Panc1 (cell line): ENCODE results near the gene ADARB2. TPM values are rescaled to one million over a fixed set of nuclear protein-coding genes. Genes with fewer than 3 reads are reported as not detected.

ENCODE experiments used
- ATAC-seq: fragments of 200-7000 bp; cut with Tn5 transposase; 2 replicates; pipeline ENCODE4 v1.9.1; 2020; ENCODE audit warnings: mild to moderate bottlenecking, moderate library complexity
- BruUV-seq: library from RNA; stranded (reverse); fragments of 400-500 nt; replicated peaks from 2 replicates; lab custom pipeline; 2021; lab: Mats Ljungman, UMichigan
- CTCF ChIA-PET: fragments of 300-600 bp; sonication (Branson Sonifier 250); formaldehyde crosslinking; loops from one replicate; lab custom pipeline; 2022; ENCODE audit warnings: antibody characterized with exemption; lab: Charles Lee
- POLR2A ChIA-PET: fragments of 300-600 bp; sonication (Branson Sonifier 250); formaldehyde crosslinking; loops from one replicate; lab custom pipeline; 2022; ENCODE audit warnings: antibody characterized with exemption; lab: Charles Lee
- DNase-seq: peaks from one replicate; pipeline ENCODE4 v3.0.0-alpha.2; 2010; ENCODE audit warnings: low read depth, low spot score
- H3K27ac ChIP-seq: 2 replicates; pipeline ENCODE4 v1.5.1; 2011; ENCODE audit warnings: mild to moderate bottlenecking, low read length, inconsistent platforms
- H3K27me3 ChIP-seq: fragments of 200-500 bp; sonication (Bioruptor generic); 2 replicates; pipeline ENCODE4 v1.6.0; 2014; ENCODE audit warnings: low read length, inconsistent platforms; ENCODE audit not compliant: control insufficient read depth, insufficient read depth
- H3K36me3 ChIP-seq: fragments of 200-500 bp; sonication (Bioruptor generic); 2 replicates; pipeline ENCODE4 v1.5.1; 2014; ENCODE audit warnings: inconsistent platforms, mild to moderate bottlenecking, low read length, moderate library complexity; ENCODE audit not compliant: control insufficient read depth, insufficient read depth
- H3K4me1 ChIP-seq: 2 replicates; pipeline ENCODE4 v1.5.1; 2011; ENCODE audit warnings: inconsistent platforms, mild to moderate bottlenecking, low read length, moderate library complexity; ENCODE audit not compliant: control insufficient read depth, insufficient read depth
- H3K4me3 ChIP-seq, 2 experiments: 2 replicates each; pipeline ENCODE4 v1.5.1; 2011 to 2012; ENCODE audit warnings: low read depth in 2 of 2, low read length in 2 of 2, mild to moderate bottlenecking in 2 of 2, inconsistent platforms in 1 of 2, moderate library complexity in 1 of 2
- H3K9me3 ChIP-seq: fragments of 200-500 bp; sonication (Bioruptor generic); 2 replicates; pipeline ENCODE4 v1.5.1; 2014; ENCODE audit warnings: low read depth, mild to moderate bottlenecking, inconsistent platforms, low read length, moderate library complexity; ENCODE audit not compliant: control insufficient read depth, insufficient read depth
- CTCF ChIP-seq: fragments of 450-650 bp; IDR thresholded peaks from 2 replicates; pipeline ENCODE4 v1.5.1; 2017; ENCODE audit warnings: mild to moderate bottlenecking
- POLR2AphosphoS5 ChIP-seq: IDR thresholded peaks from 2 replicates; pipeline ENCODE4 v1.6.1; 2012; ENCODE audit warnings: mild to moderate bottlenecking, low read depth, low read length, moderate library complexity
- REST ChIP-seq, 2 experiments: IDR thresholded peaks; 2 replicates each; pipeline ENCODE4 v1.6.1; 2011 to 2012; ENCODE audit warnings: low read depth in 2 of 2, control low read depth in 1 of 2, low read length in 1 of 2, mild to moderate bottlenecking in 1 of 2, moderate library complexity in 1 of 2; ENCODE audit not compliant: insufficient read depth in 1 of 2
- SIN3A ChIP-seq: IDR thresholded peaks from 2 replicates; pipeline ENCODE4 v1.6.1; 2012; ENCODE audit warnings: low read depth, mild to moderate bottlenecking, low read length, moderate library complexity, borderline replicate concordance; ENCODE audit not compliant: insufficient read depth
- TCF7L2 ChIP-seq: IDR thresholded peaks from 2 replicates; pipeline ENCODE4 v1.6.1; 2011; ENCODE audit warnings: mild to moderate bottlenecking, low read depth, low read length, inconsistent platforms
- in situ Hi-C: cut with HindIII; loops from 2 replicates; pipeline ENCODE4 v1.10.0; 2016; ENCODE audit warnings: low sequenced_read_pairs, low pct_unique_long_range_greater_than_20kb
- intact Hi-C: fragments of 100-400 bp; cut with micrococcal nuclease; formaldehyde crosslinking; loops from one replicate; pipeline ENCODE4 v1.10.0; 2022; ENCODE audit not compliant: unreplicated experiment
- total RNA-seq: library from RNA; stranded (reverse); gene quantifications from one replicate; pipeline ENCODE4 v1.2.1, GENCODE V29; 2021; ENCODE audit not compliant: unreplicated experiment

ADARB2 gene
- total RNA-seq, 1 experiment from 2014 or later: 0.31 TPM

- DNase-seq (no peak), ATAC-seq (no peak)
- Histone ChIP-seq H3K4me1 (no peaks in the 10 kb centered on the region), H3K27ac (no peak overlapping the region), H3K4me3 (no peak overlapping the region), H3K9me3 (no peaks in the 10 kb centered on the region), H3K27me3 (peaks cover 8% of the 10 kb centered on the region), H3K36me3 (no peaks in the 10 kb centered on the region)
- ChIA-PET CTCF (no interaction called here), POLR2A (no interaction called here)
- no TSS peak for BruUV-seq
- intact Hi-C loops: no loop called here
- in situ Hi-C loops: no loop called here
- no peak for TF ChIP-seq POLR2AphosphoS5
- no peak for TF ChIP-seq TCF7L2
- TF ChIP-seq REST (IDR thresholded peaks at IDR 0.05; ENCODE audit: insufficient read depth in 1 of 2, low read depth in 2 of 2, low read length in 1 of 2): no peak
- TF ChIP-seq SIN3A: no peak
- TF ChIP-seq CTCF: no peak
Measured at GRCh38 chr10:1198453-1199344, 538.6 kb downstream of the ADARB2 start.

- in situ Hi-C loops: no loop called here
- no peak overlapping the region for H3K27ac ChIP-seq
- ChIA-PET CTCF (interaction anchor here (0.5 kb wide), 1 partner anchor 11 kb away, joined by 3 read pairs; no protein-coding TSS in a partner anchor), POLR2A (interaction anchor here (0.7 kb wide), 1 partner anchor 18 kb away, joined by 5 read pairs; no protein-coding TSS in a partner anchor)
- DNase-seq (no peak), ATAC-seq (no peak)
- no TSS peak for BruUV-seq
- H3K4me3 ChIP-seq: no peak overlapping the region
- H3K27me3 ChIP-seq: peaks cover 9% of the 10 kb centered on the region
- intact Hi-C loops: no loop called here
- no peaks in the 10 kb centered on the region for H3K36me3 ChIP-seq
- H3K9me3 ChIP-seq: no peaks in the 10 kb centered on the region
- H3K4me1 ChIP-seq: no peaks in the 10 kb centered on the region
- TF ChIP-seq TCF7L2: no peak
- TF ChIP-seq SIN3A: no peak
- TF ChIP-seq REST (IDR thresholded peaks at IDR 0.05; ENCODE audit: insufficient read depth in 1 of 2, low read depth in 2 of 2, low read length in 1 of 2): no peak
- no peak for TF ChIP-seq POLR2AphosphoS5
- no peak for TF ChIP-seq CTCF
Measured at GRCh38 chr10:1197384-1197783, 539.9 kb downstream of the ADARB2 start.
